ENCODE data around the gene FAM209B.
"Not testable (repeated sequence)": the region's sequence is repeated elsewhere in the genome, so short reads cannot be mapped to it uniquely, and the experiment has no call there.

Gene FAM209B

GRCh38 chr20:56532946-56533345, at the start of gene FAM209B:
FAM209B (plus strand) TSS chr20:56533246; CDS start chr20:56533342, 96 bp downstream.
- not testable (repeated sequence) for DNase-seq

GRCh38 chr20:56483970-56484369, 49.1 kb upstream of the FAM209B start:
- DNase-seq: no peak

GRCh38 chr20:56487216-56487615, 45.8 kb upstream of the FAM209B start:
- DNase-seq: no peak

GRCh38 chr20:56488566-56488965, 44.5 kb upstream of the FAM209B start:
- DNase-seq: no peak

- no peak for DNase-seq
These were observed 31.9 kb upstream of the FAM209B start for GRCh38 chr20:56501116-56501515.

GRCh38 chr20:56503916-56504315, 29.1 kb upstream of the FAM209B start:
- no peak for DNase-seq

- DNase-seq: peak; percentile 18
These were observed 28.6 kb upstream of the FAM209B start for GRCh38 chr20:56504373-56505005.

GRCh38 chr20:56506103-56506502, 26.9 kb upstream of the FAM209B start:
- DNase-seq: no peak

GRCh38 chr20:56511926-56512325, 21.1 kb upstream of the FAM209B start:
- no peak for DNase-seq

- no peak for DNase-seq
These were observed 19.6 kb upstream of the FAM209B start for GRCh38 chr20:56513161-56514150.

- DNase-seq: no peak
These were observed 16.4 kb upstream of the FAM209B start for GRCh38 chr20:56516631-56517030.

GRCh38 chr20:56517211-56517610, 15.8 kb upstream of the FAM209B start:
- DNase-seq: no peak

GRCh38 chr20:56517641-56518040, 15.4 kb upstream of the FAM209B start:
- DNase-seq: no peak

GRCh38 chr20:56518126-56518525, 14.9 kb upstream of the FAM209B start:
- no peak for DNase-seq

GRCh38 chr20:56518721-56519398, 14.2 kb upstream of the FAM209B start:
- DNase-seq: no peak

GRCh38 chr20:56519551-56519950, 13.5 kb upstream of the FAM209B start:
- no peak for DNase-seq

- no peak for DNase-seq
These were observed 12.9 kb upstream of the FAM209B start for GRCh38 chr20:56520180-56520579.

- not testable (repeated sequence) for DNase-seq
These were observed 12.2 kb upstream of the FAM209B start for GRCh38 chr20:56520746-56521354.

- no peak for DNase-seq
These were observed 10.7 kb upstream of the FAM209B start for GRCh38 chr20:56522311-56522710.

- not testable (repeated sequence) for DNase-seq
These were observed 8.6 kb upstream of the FAM209B start, which contains the start of gene FAM209A for GRCh38 chr20:56524444-56524843. FAM209A (plus strand) TSS chr20:56524744; CDS start chr20:56524809, 65 bp downstream.

GRCh38 chr20:56527521-56527920, 5.5 kb upstream of the FAM209B start:
- DNase-seq: no peak

GRCh38 chr20:56537997-56538396, 5.0 kb downstream of the FAM209B start:
- DNase-seq: no peak

- no peak for DNase-seq
These were observed 7.4 kb downstream of the FAM209B start for GRCh38 chr20:56540415-56540814.
